Measurements from ENCODE around the gene LRRC4B.
"Not testable (repeated sequence)": the region's sequence is repeated elsewhere in the genome, so short reads cannot be mapped to it uniquely, and the experiment has no call there.

The LRRC4B gene, protein sequence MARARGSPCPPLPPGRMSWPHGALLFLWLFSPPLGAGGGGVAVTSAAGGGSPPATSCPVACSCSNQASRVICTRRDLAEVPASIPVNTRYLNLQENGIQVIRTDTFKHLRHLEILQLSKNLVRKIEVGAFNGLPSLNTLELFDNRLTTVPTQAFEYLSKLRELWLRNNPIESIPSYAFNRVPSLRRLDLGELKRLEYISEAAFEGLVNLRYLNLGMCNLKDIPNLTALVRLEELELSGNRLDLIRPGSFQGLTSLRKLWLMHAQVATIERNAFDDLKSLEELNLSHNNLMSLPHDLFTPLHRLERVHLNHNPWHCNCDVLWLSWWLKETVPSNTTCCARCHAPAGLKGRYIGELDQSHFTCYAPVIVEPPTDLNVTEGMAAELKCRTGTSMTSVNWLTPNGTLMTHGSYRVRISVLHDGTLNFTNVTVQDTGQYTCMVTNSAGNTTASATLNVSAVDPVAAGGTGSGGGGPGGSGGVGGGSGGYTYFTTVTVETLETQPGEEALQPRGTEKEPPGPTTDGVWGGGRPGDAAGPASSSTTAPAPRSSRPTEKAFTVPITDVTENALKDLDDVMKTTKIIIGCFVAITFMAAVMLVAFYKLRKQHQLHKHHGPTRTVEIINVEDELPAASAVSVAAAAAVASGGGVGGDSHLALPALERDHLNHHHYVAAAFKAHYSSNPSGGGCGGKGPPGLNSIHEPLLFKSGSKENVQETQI

DNA sequence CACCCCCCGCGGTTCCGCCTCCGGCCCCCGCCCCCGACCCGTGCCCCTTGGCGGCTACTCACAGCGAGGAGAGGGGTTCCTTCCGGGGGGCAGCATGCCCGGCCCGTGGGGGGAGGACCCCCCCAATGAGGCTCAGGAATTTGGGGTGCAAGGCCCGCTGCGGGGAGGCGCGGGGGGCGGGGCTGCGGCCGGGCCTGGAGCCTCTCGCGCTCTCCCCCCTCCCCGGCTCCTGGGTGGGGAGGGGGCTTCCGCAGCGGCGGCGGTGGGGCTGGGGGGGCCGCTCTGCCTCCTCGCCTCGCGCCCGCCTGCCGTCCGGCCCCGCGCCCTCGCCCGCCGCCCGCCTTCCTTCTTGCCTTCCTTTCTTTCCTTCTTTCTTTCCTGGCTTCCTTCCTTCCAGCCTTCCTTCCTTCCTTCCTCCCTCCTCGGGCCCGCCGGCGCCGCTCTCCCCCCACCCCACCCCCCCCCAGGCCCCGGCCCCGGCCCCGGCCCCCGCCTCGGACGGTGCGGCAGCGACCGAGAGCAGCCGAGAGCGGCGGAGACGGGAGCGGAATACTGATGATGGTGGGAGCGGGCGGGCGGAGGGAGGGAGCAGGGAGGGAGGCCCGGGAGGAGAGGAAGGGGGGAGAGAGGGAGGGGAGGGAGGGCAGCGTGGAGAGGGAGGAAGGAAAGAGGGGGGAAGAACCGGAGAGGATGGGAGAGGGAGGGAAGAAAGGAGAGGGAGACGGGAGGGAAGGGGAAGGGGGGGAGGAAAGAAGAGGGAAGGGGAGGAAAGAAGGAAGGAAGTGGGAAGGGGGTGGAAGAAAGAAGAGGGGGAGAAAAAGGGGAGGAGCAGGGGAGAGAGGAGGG, at the start of gene LRRC4B:
Gene LRRC4B, minus strand, starts transcription at position 554 of the 846 bp plus-strand sequence. CDS start 19,597 bp downstream, outside the sequence.
- DNase-seq = no peak

DNA sequence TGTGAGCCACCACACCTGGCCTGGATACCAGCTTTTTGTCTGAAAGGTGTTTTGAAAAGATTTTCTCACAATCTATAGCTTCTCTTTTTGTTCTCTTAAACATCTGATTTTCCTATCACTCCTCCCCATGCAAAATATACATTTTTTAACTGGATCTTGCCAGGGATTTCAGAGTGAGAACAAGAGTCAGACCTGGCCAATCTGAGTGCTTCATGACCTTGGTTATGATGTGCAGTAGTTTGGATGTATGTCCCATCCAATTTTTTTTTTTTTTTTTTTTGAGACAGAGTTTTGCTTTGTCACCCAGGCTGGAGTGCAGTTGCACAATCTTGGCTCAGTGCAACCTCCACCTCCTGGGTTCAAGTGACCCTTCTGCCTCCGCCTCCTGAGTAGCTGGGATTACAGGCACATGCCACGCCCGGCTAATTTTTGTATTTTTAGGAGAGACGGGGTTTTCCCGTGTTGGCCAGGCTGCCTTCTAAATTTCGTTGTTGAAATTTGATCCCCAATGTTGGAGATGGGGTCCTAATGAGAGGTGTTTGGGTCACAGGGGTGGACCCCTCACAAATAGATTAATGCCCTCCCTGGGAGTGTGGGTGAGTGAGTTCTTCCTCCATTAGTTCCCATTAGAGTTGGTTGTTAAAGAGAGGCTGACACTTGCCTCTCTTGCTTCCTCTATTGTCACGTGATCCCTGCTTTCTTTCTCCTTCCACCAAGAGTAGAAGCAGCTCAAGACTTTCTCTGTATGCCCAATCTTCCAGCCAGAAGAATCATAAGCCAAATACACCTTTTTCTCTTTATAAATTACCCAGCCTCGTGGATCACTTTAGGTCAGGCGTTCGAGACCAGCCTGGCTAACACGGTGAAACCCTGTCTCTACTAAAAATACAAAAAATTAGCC, 44.5 kb upstream of the LRRC4B start:
- DNase-seq = not testable (repeated sequence)

DNA sequence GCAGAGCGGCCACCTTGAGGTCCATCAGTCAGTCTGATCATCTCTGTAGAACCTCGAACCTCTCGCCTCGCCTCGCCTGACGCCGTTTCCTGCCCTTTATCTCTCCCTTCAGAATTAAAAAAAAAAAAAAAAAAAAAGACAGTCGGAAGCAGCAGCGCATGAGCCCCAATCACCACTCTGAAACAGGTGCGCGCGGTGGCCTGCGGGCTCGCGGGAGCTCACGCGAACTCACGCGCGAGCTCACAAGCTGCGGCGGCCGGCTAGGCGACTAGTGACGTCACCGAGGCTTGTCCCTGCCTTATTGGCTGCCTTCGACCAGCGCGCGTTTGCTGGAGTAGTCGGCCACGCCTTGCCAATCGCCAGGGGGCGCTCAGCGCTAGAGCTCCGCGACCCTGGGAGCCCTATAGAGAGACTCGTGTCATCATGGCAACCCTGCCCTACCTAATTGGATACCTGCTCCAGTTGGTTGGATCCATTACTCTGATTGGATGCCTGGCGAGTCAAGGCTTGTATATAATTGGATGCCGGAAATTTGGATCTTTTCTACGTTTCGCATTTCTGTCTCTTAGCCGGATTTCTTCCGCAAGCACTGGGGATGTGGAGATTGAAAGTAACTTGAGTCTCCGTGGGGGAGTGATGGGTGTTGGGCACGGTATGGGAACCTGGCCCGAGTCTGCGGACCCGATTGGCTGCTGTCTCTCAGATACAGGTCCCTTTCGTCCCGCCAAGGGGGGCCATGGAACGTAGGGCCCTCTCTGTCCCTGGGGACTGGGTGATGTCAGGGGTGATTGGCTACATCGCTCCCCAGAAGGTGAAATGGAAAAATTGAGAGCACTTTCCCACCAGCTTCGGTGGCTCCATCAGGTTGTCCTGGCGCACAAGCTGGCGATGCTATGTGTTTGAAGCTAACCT, 39.9 kb upstream of the LRRC4B start:
- DNase-seq = peak; percentile 96

DNA sequence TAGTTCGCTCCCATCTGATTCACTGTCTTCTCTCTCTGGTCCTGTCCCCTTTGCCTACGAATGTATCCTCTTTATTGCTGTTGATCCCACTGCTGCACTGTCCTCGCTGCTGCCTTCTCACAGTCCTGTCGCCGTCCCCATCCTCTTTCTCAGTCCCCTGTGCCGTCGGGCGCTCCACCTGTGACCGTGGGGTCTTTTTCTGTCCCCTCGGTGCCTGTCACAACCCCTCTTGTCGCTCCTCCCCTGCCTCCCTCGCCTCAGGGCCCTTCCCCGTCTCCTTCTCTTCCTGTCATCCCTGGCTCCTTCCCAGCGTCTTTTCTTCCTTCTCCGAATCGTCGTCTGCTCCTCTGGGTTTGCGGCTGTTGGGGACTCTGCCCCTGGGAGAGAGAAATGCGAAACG, 39.2 kb upstream of the LRRC4B start:
- no peak for DNase-seq

DNA sequence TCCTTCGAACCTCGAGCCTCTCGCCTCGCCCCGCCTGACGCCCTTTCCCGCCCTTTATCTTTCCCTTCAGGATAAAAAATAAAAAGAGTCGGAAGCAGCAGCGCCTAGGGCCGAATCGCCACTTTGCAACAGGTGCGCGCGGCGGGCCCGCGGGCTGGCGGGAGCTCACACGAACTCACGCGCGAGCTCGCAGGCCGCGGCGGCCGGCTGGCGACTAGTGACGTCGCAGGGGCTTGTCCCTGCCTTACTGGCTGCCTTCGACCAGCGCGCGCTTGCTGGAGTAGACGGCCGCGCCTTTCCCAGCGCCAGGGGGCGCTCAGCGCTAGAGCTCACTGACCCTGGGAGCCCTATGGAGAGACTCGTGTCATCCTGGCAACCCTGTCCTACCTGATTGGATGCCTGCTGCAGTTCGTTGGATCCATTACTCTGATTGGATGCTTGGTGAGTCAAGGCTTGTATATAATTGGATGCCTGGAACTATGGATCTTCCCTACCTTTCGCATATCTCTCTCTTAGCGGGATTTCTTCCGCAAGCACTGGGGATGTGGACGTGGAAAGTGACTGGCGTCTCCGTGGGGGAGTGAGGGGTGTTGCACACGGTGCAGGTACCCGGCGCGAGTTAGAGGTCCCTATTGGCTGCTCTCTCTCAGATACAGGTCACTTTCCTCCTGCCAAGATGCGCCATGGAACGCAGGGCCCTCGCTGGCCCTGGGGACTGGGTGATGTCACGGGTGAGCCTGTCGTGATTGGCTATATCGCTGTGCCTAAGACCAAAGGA, 38.0 kb upstream of the LRRC4B start:
- not testable (repeated sequence) for DNase-seq

DNA sequence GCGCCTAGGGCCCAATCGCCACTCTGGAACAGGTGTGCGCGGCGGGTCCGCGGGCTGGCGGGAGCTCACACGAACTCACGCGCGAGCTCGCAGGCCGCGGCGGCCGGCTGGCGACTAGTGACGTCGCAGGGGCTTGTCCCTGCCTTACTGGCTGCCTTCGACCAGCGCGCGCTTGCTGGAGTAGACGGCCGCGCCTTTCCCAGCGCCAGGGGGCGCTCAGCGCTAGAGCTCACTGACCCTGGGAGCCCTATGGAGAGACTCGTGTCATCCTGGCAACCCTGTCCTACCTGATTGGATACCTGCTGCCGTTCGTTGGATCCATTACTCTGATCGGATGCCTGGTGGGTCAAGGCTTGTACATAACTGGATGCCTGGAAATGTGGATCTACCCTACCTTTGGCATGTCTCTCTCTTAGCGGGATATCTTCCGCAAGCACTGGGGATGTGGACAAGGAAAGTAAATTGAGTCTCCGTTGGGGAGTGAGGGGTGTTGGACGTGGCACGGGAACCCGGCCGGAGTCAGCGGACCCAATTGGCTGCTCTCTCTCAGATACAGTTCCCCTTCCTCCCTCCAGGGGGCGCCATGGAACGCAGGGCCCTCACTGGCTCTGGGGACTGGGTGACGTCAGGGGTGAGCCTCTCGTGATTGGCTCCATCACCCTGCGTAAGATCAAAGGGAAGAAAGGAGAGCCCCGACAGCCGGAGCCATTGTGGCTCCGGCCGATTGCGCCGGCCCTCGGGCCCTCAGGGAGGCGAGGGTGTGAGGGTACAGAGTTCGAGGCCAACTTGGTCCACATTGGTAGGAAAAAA, 36.2 kb upstream of the LRRC4B start:
- not testable (repeated sequence) for DNase-seq

DNA sequence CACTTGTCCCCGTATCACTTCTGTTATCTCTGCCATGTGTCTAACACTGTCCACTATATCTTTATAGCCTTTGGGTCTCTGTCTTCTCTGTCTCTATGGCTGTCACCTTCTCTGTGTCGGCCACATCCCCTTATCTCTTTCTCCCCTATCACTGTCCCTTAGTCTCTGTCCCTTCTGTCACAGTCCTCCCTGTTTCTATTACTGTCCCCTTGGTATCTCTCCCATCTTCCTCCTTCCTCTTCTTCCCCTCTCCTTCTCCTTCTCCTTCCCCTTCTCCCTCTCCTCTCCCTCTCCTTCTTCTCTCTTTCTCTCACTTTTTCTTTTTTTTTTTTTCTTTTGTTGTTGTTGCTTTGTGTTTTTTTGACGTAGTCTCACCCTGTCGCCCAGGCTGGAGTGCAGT, 34.7 kb upstream of the LRRC4B start:
- no peak for DNase-seq

DNA sequence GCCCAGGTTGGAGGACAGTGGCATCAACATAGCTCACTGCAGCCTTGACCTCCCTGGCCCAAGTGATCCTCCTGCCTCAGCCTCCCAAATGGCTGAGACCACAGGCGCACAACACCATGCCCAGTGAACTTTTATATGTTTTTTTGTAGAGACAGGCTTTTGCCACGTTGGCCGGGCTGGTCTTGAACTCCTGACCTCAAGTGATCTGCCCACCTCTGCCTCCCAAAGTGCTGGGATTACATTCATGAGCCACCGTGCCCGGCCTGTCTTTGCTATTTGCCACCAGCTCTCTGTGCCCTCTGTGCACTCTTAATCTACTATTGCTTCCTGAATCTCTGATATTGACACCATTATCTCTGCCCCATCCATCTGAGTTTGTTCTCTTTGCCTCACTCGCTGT, 34.3 kb upstream of the LRRC4B start:
- DNase-seq = no peak

DNA sequence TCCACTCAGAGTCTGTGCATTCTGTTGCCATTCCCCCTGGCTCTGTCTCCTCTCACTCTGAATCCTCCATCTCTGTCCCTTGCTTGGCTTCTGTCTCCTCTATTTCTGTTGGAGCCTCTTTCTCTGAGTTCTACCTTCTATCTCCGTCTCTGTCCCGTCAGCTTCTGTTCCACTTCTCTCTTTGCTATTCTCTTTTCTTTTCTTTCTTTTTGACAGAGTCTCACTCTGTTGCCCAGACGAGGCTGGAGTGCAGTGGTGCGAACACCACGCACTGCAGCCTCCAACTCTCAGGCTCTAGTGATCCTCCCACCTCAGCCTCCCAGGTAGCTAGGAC, 33.8 kb upstream of the LRRC4B start:
- no peak for DNase-seq

DNA sequence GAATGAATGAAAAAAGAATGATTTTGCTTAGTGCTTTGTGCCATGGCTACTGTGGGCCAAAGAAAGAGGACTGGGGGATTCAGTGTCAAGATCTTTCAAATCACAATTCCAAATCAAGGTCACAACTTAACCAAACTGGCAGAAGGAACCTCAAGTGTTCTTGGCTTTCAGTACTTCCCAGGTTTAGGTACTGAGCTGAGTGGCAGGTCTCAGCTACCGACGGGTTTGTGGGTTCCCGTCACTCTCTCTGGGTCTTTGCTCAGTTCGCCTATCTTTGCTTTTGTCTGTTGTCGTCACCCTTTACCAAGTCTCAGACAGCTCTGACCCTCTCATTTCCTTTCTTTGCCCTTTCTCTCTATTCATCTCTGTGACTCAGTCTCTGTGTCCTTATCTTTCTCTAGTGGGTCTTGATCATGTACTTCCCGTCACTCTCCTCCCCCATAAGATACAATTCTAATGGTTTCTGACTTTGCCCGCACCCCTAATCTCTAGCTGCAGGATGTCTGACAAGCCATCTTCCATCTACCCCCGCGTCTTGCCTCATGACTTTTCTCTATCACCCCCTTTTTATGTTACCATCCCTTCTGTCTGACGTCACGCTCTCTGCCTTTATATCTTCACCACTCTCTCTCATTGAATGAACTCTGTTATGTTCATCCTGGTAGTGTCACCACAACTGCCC, 33.3 kb upstream of the LRRC4B start:
- peak; percentile 83 for DNase-seq

DNA sequence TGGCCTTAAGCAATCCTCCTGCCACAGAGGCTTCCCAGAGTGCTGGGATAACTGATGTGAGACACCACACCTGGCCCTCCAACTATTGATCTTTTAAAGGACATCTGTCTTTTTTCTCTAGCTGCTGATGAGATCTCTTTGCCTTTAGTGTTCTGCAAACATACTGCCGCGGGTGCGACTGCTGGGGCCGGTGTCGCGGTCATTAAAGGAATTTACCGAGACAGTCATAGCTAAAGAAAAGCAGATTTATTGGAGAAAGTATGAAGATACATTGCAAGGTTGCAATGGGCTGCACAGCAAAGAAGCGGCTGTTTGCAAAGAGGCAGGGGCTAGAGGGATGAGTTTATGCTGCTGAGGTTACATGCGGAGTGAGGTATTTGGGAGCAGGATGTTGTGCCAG, 31.2 kb upstream of the LRRC4B start:
- DNase-seq = no peak

DNA sequence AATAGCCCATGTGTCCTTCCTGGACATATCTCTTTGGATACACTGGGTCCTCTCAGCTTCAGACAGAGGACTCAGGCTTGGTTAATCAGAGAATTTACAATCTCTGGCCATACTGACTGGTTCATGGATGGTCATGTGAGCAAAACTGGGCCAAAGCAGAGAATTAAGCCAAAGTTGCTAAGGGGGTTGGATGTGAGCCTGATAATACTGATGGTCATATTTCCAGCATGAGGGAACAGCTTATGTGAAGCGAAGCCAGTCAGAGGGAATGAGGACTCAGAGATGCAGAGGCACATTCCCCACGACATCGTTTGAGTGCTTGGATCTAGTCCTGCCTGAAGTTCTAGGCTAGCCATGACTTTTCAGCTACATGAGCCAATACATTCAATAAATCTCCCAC, 22.0 kb upstream of the LRRC4B start:
- DNase-seq = no peak

DNA sequence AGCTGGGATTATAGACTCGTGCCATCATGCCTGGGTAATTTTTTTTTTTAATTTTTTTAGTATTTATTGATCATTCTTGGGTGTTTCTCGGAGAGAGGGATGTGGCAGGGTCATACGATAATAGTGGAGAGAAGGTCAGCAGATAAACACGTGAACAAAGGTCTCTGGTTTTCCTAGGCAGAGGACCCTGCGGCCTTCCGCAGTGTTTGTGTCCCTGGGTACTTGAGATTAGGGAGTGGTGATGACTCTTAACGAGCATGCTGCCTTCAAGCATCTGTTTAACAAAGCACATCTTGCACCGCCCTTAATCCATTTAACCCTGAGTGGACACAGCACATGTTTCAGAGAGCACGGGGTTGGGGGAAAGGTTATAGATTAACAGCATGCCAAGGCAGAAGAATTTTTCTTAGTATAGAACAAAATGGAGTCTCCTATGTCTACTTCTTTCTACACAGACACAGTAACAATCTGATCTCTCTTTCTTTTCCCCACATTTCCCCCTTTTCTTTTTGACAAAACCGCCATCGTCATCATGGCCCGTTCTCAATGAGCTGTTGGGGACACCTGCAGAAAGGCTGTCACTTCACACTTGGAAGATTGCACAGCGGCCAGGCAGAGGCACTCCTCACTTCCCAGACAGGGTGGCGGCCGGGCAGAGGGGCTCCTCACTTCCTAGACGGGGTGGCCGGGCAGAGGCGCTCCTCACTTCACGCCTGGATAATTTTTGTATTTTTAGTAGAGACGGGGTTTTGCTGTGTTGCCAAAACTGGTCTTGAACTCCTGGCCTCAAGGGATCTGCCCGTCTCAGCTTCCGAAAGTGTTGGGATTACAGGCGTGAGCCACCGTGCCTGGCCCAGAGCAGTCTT, 13.8 kb upstream of the LRRC4B start:
- not testable (repeated sequence) for DNase-seq

DNA sequence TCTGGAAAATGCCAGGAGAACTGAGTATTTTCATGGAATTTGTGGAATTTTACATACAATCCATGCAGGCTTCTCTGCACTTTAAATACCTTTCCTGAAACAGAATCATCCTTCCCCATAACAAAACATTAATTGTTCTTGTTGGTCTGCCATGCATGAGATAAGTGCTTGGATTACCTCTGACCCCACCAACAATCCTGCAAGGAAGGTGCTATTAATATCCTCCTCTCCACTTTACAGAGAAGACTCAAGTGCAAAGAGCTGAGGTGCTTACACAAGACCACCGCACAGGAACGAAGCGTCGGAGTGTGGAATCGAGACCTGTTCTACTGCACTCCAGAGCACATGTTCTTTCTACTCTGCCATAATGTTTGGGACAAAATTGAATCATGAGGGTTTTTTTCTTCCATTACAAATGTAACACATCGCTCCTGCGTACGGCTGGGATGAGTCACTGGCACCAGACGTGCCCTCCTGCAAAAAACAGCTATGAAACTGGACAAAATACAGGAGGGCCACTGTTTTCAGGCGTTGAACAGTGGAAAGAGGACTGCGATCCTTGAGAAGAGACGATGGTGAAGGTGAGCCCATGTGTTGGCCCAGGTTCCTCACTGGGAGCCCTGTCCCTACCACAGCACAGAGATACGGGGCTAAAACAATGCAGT, 12.9 kb upstream of the LRRC4B start:
- no peak for DNase-seq

DNA sequence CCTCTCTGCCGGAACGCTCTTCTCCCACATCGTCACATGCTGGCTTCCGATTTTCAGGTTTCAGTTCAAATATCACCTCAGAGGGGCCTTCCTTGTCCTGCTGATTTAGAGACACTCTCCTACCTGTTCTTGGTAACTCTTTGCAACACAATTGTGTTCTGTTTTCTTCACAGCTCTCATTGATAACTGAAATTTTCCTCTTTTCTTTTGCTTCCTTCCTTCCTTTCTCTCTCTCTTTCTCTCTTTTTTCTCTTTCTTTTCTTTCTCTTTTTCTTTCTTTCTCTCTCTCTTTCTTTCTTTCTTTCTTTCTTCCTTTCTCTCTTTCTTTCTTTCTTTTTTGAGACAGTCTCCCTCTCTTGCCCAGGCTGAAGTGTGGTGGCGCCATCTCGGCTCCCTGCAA, 12.0 kb upstream of the LRRC4B start:
- DNase-seq = no peak

DNA sequence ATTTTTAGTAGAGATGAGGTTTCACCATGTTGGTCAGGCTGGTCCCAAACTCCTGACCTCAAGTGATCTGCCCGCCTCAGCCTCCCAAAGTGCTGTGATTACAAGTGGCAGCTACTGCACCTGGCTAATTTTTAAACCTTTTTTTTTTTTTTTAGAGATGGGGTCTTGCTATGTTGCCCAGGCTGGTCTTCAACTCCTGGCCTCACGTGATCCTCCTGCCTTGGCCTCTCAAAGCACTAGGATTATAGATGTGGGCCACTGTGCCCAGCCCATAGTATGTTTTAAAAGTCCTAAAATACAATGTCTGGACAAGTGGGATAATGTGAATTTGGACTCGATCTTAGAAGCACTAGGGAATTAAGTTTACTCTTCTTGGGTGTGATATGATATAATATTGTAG, 8.5 kb upstream of the LRRC4B start:
- not testable (repeated sequence) for DNase-seq

DNA sequence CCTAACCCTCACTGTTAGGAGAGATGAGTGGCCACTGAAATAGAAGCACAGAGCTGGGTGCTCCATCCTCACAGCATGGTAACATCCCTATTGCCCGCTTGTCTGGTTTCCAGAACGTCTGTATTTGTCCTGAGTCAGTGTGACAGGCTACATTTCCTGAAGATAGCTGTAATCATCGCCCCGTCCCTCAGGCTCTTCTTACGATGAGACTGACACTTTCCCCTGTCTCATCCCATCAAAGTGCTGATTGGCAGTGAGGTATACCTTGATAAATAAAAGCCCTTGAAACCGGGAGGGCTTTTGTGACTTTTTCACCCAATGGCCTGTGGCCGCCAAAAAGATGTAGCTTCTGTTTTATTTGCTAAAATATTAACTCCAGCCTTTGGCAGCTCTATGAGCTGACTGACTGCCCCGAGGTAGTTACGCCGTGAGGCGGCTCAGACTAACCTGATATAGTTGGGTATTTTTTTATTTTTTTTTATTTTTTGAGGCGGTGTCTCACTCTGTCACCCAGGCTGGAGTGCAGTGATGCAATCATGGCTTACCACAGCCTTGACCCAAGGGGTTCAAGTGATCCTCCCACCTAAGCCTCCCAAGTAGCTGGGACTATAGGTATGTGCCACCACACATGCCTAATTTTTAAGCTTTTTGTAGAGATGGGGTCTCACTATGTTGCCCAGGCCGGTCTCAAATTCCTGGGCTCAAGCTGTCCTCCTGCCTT, 5.7 kb upstream of the LRRC4B start:
- DNase-seq = no peak

Data from hematopoietic multipotent progenitor cell treated with erythropoietin and hydrocortisone succinate and interleukin-3 and kit ligand, for 4 days (in vitro differentiated cells).